Left ventricle myocardium inferior (tissue), 1 donor: ENCODE measurements around the gene DNER. TPM values are rescaled to one million over a fixed set of nuclear protein-coding genes. Genes with fewer than 3 reads are reported as not detected.

ENCODE experiments used
- DNase-seq: peaks from one replicate; pipeline ENCODE4 v3.0.0-alpha.2; 2020
- H3K27ac ChIP-seq: fragments of 200-600 bp; replicated peaks from 2 replicates; pipeline ENCODE4 v1.8.0; 2021
- H3K27me3 ChIP-seq: fragments of 200-600 bp; 2 replicates; pipeline ENCODE4 v1.8.0; 2021; ENCODE audit warnings: low read depth
- H3K36me3 ChIP-seq: fragments of 200-600 bp; 2 replicates; pipeline ENCODE4 v1.8.0; 2021
- H3K4me1 ChIP-seq: fragments of 200-600 bp; 2 replicates; pipeline ENCODE4 v1.8.0; 2021
- H3K4me3 ChIP-seq: fragments of 200-600 bp; 2 replicates; pipeline ENCODE4 v1.8.0; 2021; ENCODE audit warnings: mild to moderate bottlenecking, moderate library complexity
- H3K9me3 ChIP-seq: fragments of 200-600 bp; replicated peaks from 2 replicates; pipeline ENCODE4 v1.8.0; 2021
- CTCF ChIP-seq: fragments of 200-600 bp; IDR thresholded peaks from 2 replicates; pipeline ENCODE4 v1.8.0; 2021; ENCODE audit warnings: antibody characterized with exemption, mild to moderate bottlenecking, borderline replicate concordance
- intact Hi-C: fragments of 100-400 bp; cut with micrococcal nuclease; formaldehyde crosslinking; loops from one replicate; pipeline ENCODE4 v1.11.0; 2022
- total RNA-seq: library from RNA; stranded (reverse); fragmentation: NEBNext Ultra II Directional; extraction: Animal tissue kit (Norgen Biotek cat#: 25700); gene quantifications from one replicate; pipeline ENCODE4 v1.2.1, GENCODE V29; 2021
- donor health status: DM: no; HTN: yes; CAD: no; lungs with severe emphysema.

DNER gene
- total RNA-seq, 1 donor from 2014 or later: 2.3 TPM

- Histone ChIP-seq H3K4me1 (peaks cover 16% of the 10 kb centered on the region), H3K27me3 (no peaks in the 10 kb centered on the region), H3K27ac (no peak overlapping the region), H3K36me3 (no peaks in the 10 kb centered on the region), H3K9me3 (peaks cover 5% of the 10 kb centered on the region), H3K4me3 (no peak overlapping the region)
- no peak for DNase-seq
- intact Hi-C loops: no loop called here
- TF ChIP-seq CTCF: no peak
These were observed 299.7 kb downstream of the DNER start for GRCh38 chr2:229414631-229415030.

- no peaks in the 10 kb centered on the region for H3K36me3 ChIP-seq
- peaks cover 5% of the 10 kb centered on the region for H3K9me3 ChIP-seq
- peaks cover 29% of the 10 kb centered on the region for H3K4me1 ChIP-seq
- intact Hi-C loops: no loop called here
- no peak overlapping the region for H3K4me3 ChIP-seq
- no peak overlapping the region for H3K27ac ChIP-seq
- no peak for DNase-seq
- no peaks in the 10 kb centered on the region for H3K27me3 ChIP-seq
- TF ChIP-seq CTCF: no peak
These were observed 301.7 kb downstream of the DNER start for GRCh38 chr2:229412686-229413085.

GRCh38 chr2:229410946-229411345, 303.4 kb downstream of the DNER start:
- no peaks in the 10 kb centered on the region for H3K36me3 ChIP-seq
- H3K4me1 ChIP-seq: peaks cover 27% of the 10 kb centered on the region
- intact Hi-C loops: no loop called here
- no peak for DNase-seq
- H3K27me3 ChIP-seq: no peaks in the 10 kb centered on the region
- H3K9me3 ChIP-seq: peaks cover 5% of the 10 kb centered on the region
- peak overlapping the region; percentile 85 for H3K27ac ChIP-seq
- TF ChIP-seq CTCF: no peak
- H3K4me3 ChIP-seq: no peak overlapping the region

- no peak for TF ChIP-seq CTCF
- Histone ChIP-seq H3K4me1 (peaks cover 27% of the 10 kb centered on the region), H3K36me3 (no peaks in the 10 kb centered on the region), H3K27me3 (no peaks in the 10 kb centered on the region), H3K4me3 (no peak overlapping the region), H3K9me3 (peaks cover 5% of the 10 kb centered on the region), H3K27ac (peak overlapping the region; percentile 85)
- DNase-seq: no peak
- intact Hi-C loops: no loop called here
These were observed 304.1 kb downstream of the DNER start for GRCh38 chr2:229410264-229410663.

GRCh38 chr2:229409751-229410181, 304.6 kb downstream of the DNER start:
- H3K4me3 ChIP-seq: no peak overlapping the region
- no peaks in the 10 kb centered on the region for H3K27me3 ChIP-seq
- peak overlapping the region; percentile 85 for H3K27ac ChIP-seq
- intact Hi-C loops: no loop called here
- no peak for TF ChIP-seq CTCF
- H3K36me3 ChIP-seq: no peaks in the 10 kb centered on the region
- no peak for DNase-seq
- peaks cover 5% of the 10 kb centered on the region for H3K9me3 ChIP-seq
- peaks cover 27% of the 10 kb centered on the region for H3K4me1 ChIP-seq

- Histone ChIP-seq H3K27ac (peak overlapping the region; percentile 85), H3K27me3 (no peaks in the 10 kb centered on the region), H3K9me3 (no peaks in the 10 kb centered on the region), H3K36me3 (no peaks in the 10 kb centered on the region), H3K4me1 (peaks cover 27% of the 10 kb centered on the region), H3K4me3 (no peak overlapping the region)
- no peak for TF ChIP-seq CTCF
- intact Hi-C loops: no loop called here
- no peak for DNase-seq
These were observed 305.4 kb downstream of the DNER start for GRCh38 chr2:229408962-229409361.
